Measurements from ENCODE around the gene CPPED1. TPM values are rescaled to one million over a fixed set of nuclear protein-coding genes. Genes with fewer than 3 reads are reported as not detected.

CPPED1 gene
- total RNA-seq, 1 donor = 21.4 TPM

GRCh38 chr16:12706628-12707027, 97.1 kb downstream of the CPPED1 start:
- Histone ChIP-seq H3K9me3 (ENCODE audit: low read depth, low read length) (no peaks in the 10 kb centered on the region), H3K4me1 (ENCODE audit: insufficient read depth, low read length) (no peaks in the 10 kb centered on the region), H4K20me1 (ENCODE audit: insufficient read depth, low read length) (no peaks in the 10 kb centered on the region), H3K27ac (ENCODE audit: low read depth, low read length) (no peak overlapping the region), H3K4me2 (ENCODE audit: insufficient read depth, low read length) (no peak overlapping the region), H3K4me3 (ENCODE audit: insufficient read depth, low read length) (no peak overlapping the region), H3K79me2 (ENCODE audit: insufficient read depth, low read length) (no peaks in the 10 kb centered on the region), H2AFZ (ENCODE audit: low read length) (no peak overlapping the region), H3K27me3 (ENCODE audit: insufficient read depth, low read length) (no peaks in the 10 kb centered on the region), H3K36me3 (ENCODE audit: insufficient read depth, low read length) (no peaks in the 10 kb centered on the region)
- TF ChIP-seq CTCF (IDR thresholded peaks at IDR 0.05; ENCODE audit: extremely low read depth, low read depth, low read length) = no peak
- no peak for DNase-seq (ENCODE audit: insufficient read length, low spot score, missing footprints)

GRCh38 chr16:12704492-12705111, 99.1 kb downstream of the CPPED1 start:
- Histone ChIP-seq H3K27me3 (ENCODE audit: insufficient read depth, low read length) (no peaks in the 10 kb centered on the region), H3K4me1 (ENCODE audit: insufficient read depth, low read length) (peaks cover 5% of the 10 kb centered on the region), H2AFZ (ENCODE audit: low read length) (no peak overlapping the region), H3K9me3 (ENCODE audit: low read depth, low read length) (no peaks in the 10 kb centered on the region), H3K79me2 (ENCODE audit: insufficient read depth, low read length) (no peaks in the 10 kb centered on the region), H3K4me3 (ENCODE audit: insufficient read depth, low read length) (no peak overlapping the region), H3K4me2 (ENCODE audit: insufficient read depth, low read length) (no peak overlapping the region), H4K20me1 (ENCODE audit: insufficient read depth, low read length) (no peaks in the 10 kb centered on the region), H3K27ac (ENCODE audit: low read depth, low read length) (no peak overlapping the region), H3K36me3 (ENCODE audit: insufficient read depth, low read length) (no peaks in the 10 kb centered on the region)
- no peak for DNase-seq (ENCODE audit: insufficient read length, low spot score, missing footprints)
- TF ChIP-seq CTCF (IDR thresholded peaks at IDR 0.05; ENCODE audit: extremely low read depth, low read depth, low read length) = no peak

GRCh38 chr16:12703935-12704334, 99.8 kb downstream of the CPPED1 start:
- H3K4me1 ChIP-seq (ENCODE audit: insufficient read depth, low read length) = peaks cover 6% of the 10 kb centered on the region
- no peak overlapping the region for H3K27ac ChIP-seq (ENCODE audit: low read depth, low read length)
- no peak for TF ChIP-seq CTCF (IDR thresholded peaks at IDR 0.05; ENCODE audit: extremely low read depth, low read depth, low read length)
- H3K36me3 ChIP-seq (ENCODE audit: insufficient read depth, low read length) = no peaks in the 10 kb centered on the region
- no peaks in the 10 kb centered on the region for H3K79me2 ChIP-seq (ENCODE audit: insufficient read depth, low read length)
- H3K27me3 ChIP-seq (ENCODE audit: insufficient read depth, low read length) = no peaks in the 10 kb centered on the region
- no peak for DNase-seq (ENCODE audit: insufficient read length, low spot score, missing footprints)
- no peak overlapping the region for H3K4me2 ChIP-seq (ENCODE audit: insufficient read depth, low read length)
- H4K20me1 ChIP-seq (ENCODE audit: insufficient read depth, low read length) = no peaks in the 10 kb centered on the region
- H2AFZ ChIP-seq (ENCODE audit: low read length) = no peak overlapping the region
- no peak overlapping the region for H3K4me3 ChIP-seq (ENCODE audit: insufficient read depth, low read length)
- H3K9me3 ChIP-seq (ENCODE audit: low read depth, low read length) = no peaks in the 10 kb centered on the region

GRCh38 chr16:12700161-12700560, 103.5 kb downstream of the CPPED1 start:
- Histone ChIP-seq H2AFZ (ENCODE audit: low read length) (no peak overlapping the region), H3K4me1 (ENCODE audit: insufficient read depth, low read length) (peaks cover 6% of the 10 kb centered on the region), H3K27ac (ENCODE audit: low read depth, low read length) (no peak overlapping the region), H3K79me2 (ENCODE audit: insufficient read depth, low read length) (no peaks in the 10 kb centered on the region), H3K4me3 (ENCODE audit: insufficient read depth, low read length) (no peak overlapping the region), H3K36me3 (ENCODE audit: insufficient read depth, low read length) (no peaks in the 10 kb centered on the region), H3K27me3 (ENCODE audit: insufficient read depth, low read length) (no peaks in the 10 kb centered on the region), H3K4me2 (ENCODE audit: insufficient read depth, low read length) (no peak overlapping the region), H3K9me3 (ENCODE audit: low read depth, low read length) (no peaks in the 10 kb centered on the region), H4K20me1 (ENCODE audit: insufficient read depth, low read length) (no peaks in the 10 kb centered on the region)
- no peak for DNase-seq (ENCODE audit: insufficient read length, low spot score, missing footprints)
- TF ChIP-seq CTCF (IDR thresholded peaks at IDR 0.05; ENCODE audit: extremely low read depth, low read depth, low read length) = no peak
